H9 (cell line): Measurements from ENCODE around the gene EID2. TPM values are rescaled to one million over a fixed set of nuclear protein-coding genes. Genes with fewer than 3 reads are reported as not detected.

Experiments
- DNase-seq: peaks from one replicate; pipeline ENCODE4 v3.0.0-alpha.2; 2017
- H2AFZ ChIP-seq: one replicate; pipeline ENCODE4 v1.6.1; 2013; ENCODE audit warnings: mild to moderate bottlenecking, low read length, control low read depth, moderate library complexity
- H2AK5ac ChIP-seq: 2 replicates; pipeline ENCODE4 v1.6.1; 2013; ENCODE audit warnings: low read length, control low read depth, mixed read lengths; ENCODE audit not compliant: insufficient read length
- H2BK120ac ChIP-seq: one replicate; pipeline ENCODE4 v1.6.1; 2013; ENCODE audit warnings: low read depth, mild to moderate bottlenecking, low read length, control low read depth, inconsistent platforms; ENCODE audit not compliant: poor library complexity, severe bottlenecking
- H2BK12ac ChIP-seq: 2 replicates; pipeline ENCODE4 v1.6.1; 2013; ENCODE audit warnings: low read length, control low read depth, mixed read lengths, low read depth; ENCODE audit not compliant: insufficient read length
- H2BK15ac ChIP-seq: 2 replicates; pipeline ENCODE4 v1.6.1; 2013; ENCODE audit warnings: low read depth, low read length, control low read depth
- H2BK20ac ChIP-seq: one replicate; pipeline ENCODE4 v1.6.1; 2013; ENCODE audit warnings: low read depth, mild to moderate bottlenecking, low read length, control low read depth, inconsistent platforms; ENCODE audit not compliant: poor library complexity, severe bottlenecking
- H2BK5ac ChIP-seq: 2 replicates; pipeline ENCODE4 v1.6.1; 2013; ENCODE audit warnings: low read length, control low read depth, mixed read lengths; ENCODE audit not compliant: insufficient read length
- H3K14ac ChIP-seq: 2 replicates; pipeline ENCODE4 v1.6.1; 2013; ENCODE audit warnings: low read length, control low read depth; ENCODE audit not compliant: insufficient read depth
- H3K18ac ChIP-seq: 2 replicates; pipeline ENCODE4 v1.6.1; 2013; ENCODE audit warnings: low read depth, mild to moderate bottlenecking, mixed read lengths, low read length, control low read depth; ENCODE audit not compliant: insufficient read length
- H3K23ac ChIP-seq: 2 replicates; pipeline ENCODE4 v1.6.1; 2013; ENCODE audit warnings: low read length, control low read depth, mixed read lengths, low read depth; ENCODE audit not compliant: insufficient read length
- H3K23me2 ChIP-seq: 2 replicates; pipeline ENCODE4 v1.6.1; 2013; ENCODE audit warnings: low read depth, mild to moderate bottlenecking, mixed read lengths, low read length, control low read depth; ENCODE audit not compliant: insufficient read length, poor library complexity, severe bottlenecking
- H3K27ac ChIP-seq: 2 replicates; pipeline ENCODE4 v1.5.1; 2013; ENCODE audit warnings: low read length, control low read depth, mixed read lengths, low read depth; ENCODE audit not compliant: insufficient read length
- H3K27me3 ChIP-seq: 2 replicates; pipeline ENCODE4 v1.6.1; 2013; ENCODE audit warnings: low read length, control low read depth, inconsistent platforms; ENCODE audit not compliant: insufficient read depth
- H3K4ac ChIP-seq: 2 replicates; pipeline ENCODE4 v1.6.1; 2013; ENCODE audit warnings: low read depth, mild to moderate bottlenecking, control low read depth, inconsistent platforms, low read length, moderate library complexity
- H3K4me1 ChIP-seq: 2 replicates; pipeline ENCODE4 v1.6.1; 2013; ENCODE audit warnings: low read length, control low read depth, inconsistent platforms; ENCODE audit not compliant: insufficient read depth
- H3K4me2 ChIP-seq: 2 replicates; pipeline ENCODE4 v1.6.1; 2013; ENCODE audit warnings: low read length, control low read depth, mixed read lengths; ENCODE audit not compliant: insufficient read length, insufficient read depth
- H3K56ac ChIP-seq: 2 replicates; pipeline ENCODE4 v1.6.1; 2013; ENCODE audit warnings: low read depth, mild to moderate bottlenecking, mixed read lengths, low read length, control low read depth; ENCODE audit not compliant: insufficient read length
- H3K79me1 ChIP-seq: 2 replicates; pipeline ENCODE4 v1.6.1; 2013; ENCODE audit warnings: low read depth, mild to moderate bottlenecking, moderate library complexity, low read length, control low read depth, inconsistent platforms; ENCODE audit not compliant: insufficient read depth, poor library complexity, severe bottlenecking
- H3K79me2 ChIP-seq: 2 replicates; pipeline ENCODE4 v1.6.1; 2013; ENCODE audit warnings: low read length, control low read depth, inconsistent platforms; ENCODE audit not compliant: insufficient read depth
- H3K9ac ChIP-seq: 2 replicates; pipeline ENCODE4 v1.6.1; 2013; ENCODE audit warnings: low read length, control low read depth, mixed read lengths; ENCODE audit not compliant: insufficient read length; ENCODE audit errors: extremely low read depth
- H3K9me3 ChIP-seq: one replicate; pipeline ENCODE4 v1.6.1; 2013; ENCODE audit warnings: low read depth, low read length, inconsistent platforms; ENCODE audit not compliant: control insufficient read depth
- H3T11ph ChIP-seq: one replicate; pipeline ENCODE4 v1.6.1; 2013; ENCODE audit warnings: mild to moderate bottlenecking, low read length, control low read depth, inconsistent platforms
- H4K20me1 ChIP-seq: one replicate; pipeline ENCODE4 v1.6.1; 2013; ENCODE audit not compliant: control insufficient read depth, insufficient read length, insufficient read depth
- H4K5ac ChIP-seq: 2 replicates; pipeline ENCODE4 v1.6.1; 2013; ENCODE audit warnings: low read depth, mild to moderate bottlenecking, mixed read lengths, low read length, control low read depth; ENCODE audit not compliant: insufficient read length
- H4K8ac ChIP-seq: replicated peaks from 2 replicates; pipeline ENCODE4 v1.6.1; 2013; ENCODE audit warnings: low read length, control low read depth, mixed read lengths, low read depth; ENCODE audit not compliant: insufficient read length
- H4K91ac ChIP-seq: 2 replicates; pipeline ENCODE4 v1.6.1; 2013; ENCODE audit warnings: low read depth, mild to moderate bottlenecking, moderate library complexity, mixed read lengths, low read length, control low read depth; ENCODE audit not compliant: insufficient read length
- H3K27ac Mint-ChIP-seq, 3 experiments: 2 replicates in 2 of 3; 3 replicates in 1 of 3; pipeline ENCODE4 v1.8.0; 2020 to 2021; ENCODE audit warnings: mixed read lengths in 3 of 3, mild to moderate bottlenecking in 1 of 3, moderate library complexity in 1 of 3
- H3K27me3 Mint-ChIP-seq: 2 replicates; pipeline ENCODE4 v1.8.0; 2021; ENCODE audit warnings: low read depth, mild to moderate bottlenecking, moderate library complexity, mixed read lengths
- H3K36me3 Mint-ChIP-seq, 3 experiments: 2 replicates in 2 of 3; 3 replicates in 1 of 3; pipeline ENCODE4 v1.8.0; 2020 to 2021; ENCODE audit warnings: low read depth in 3 of 3, mixed read lengths in 3 of 3; ENCODE audit not compliant: insufficient read depth in 1 of 3
- H3K4me1 Mint-ChIP-seq, 2 experiments: 2 replicates each; pipeline ENCODE4 v1.8.0; 2020; ENCODE audit warnings: mixed read lengths in 2 of 2
- H3K4me3 Mint-ChIP-seq, 2 experiments: 2 replicates in 1 of 2; 3 replicates in 1 of 2; pipeline ENCODE4 v1.8.0; 2020 to 2021; ENCODE audit warnings: mild to moderate bottlenecking in 2 of 2, mixed read lengths in 2 of 2, moderate library complexity in 1 of 2
- H3K9me3 Mint-ChIP-seq, 2 experiments: 2 replicates in 1 of 2; 3 replicates in 1 of 2; pipeline ENCODE4 v1.8.0; 2020; ENCODE audit warnings: mild to moderate bottlenecking in 2 of 2, mixed read lengths in 2 of 2, moderate library complexity in 1 of 2
- WGBS: extraction: QIAGEN DNeasy Blood & Tissue Kit; methylation state at CpG from one replicate; pipeline ENCODE4 v1.1.7; 2013; ENCODE audit warnings: missing lambda C conversion rate, low lambda C conversion rate, mixed read lengths; ENCODE audit not compliant: insufficient read length; ENCODE audit errors: extremely low coverage; 5-methylcytosine and 5-hydroxymethylcytosine counted together
- total RNA-seq: library from RNA; stranded (reverse); gene quantifications from 2 replicates; pipeline ENCODE4 v1.2.1, GENCODE V29; 2021
- TF ChIP-seq, protein P1 (sequence below): fragments of 200-600 bp; sonication (generic); conservative IDR thresholded peaks from 3 replicates; pipeline ENCODE4 v1.8.0; 2021; ENCODE audit warnings: antibody characterized with exemption, mild to moderate bottlenecking

The EID2 gene
- total RNA-seq, 1 experiment from 2014 or later: 18.8 TPM

DNA sequence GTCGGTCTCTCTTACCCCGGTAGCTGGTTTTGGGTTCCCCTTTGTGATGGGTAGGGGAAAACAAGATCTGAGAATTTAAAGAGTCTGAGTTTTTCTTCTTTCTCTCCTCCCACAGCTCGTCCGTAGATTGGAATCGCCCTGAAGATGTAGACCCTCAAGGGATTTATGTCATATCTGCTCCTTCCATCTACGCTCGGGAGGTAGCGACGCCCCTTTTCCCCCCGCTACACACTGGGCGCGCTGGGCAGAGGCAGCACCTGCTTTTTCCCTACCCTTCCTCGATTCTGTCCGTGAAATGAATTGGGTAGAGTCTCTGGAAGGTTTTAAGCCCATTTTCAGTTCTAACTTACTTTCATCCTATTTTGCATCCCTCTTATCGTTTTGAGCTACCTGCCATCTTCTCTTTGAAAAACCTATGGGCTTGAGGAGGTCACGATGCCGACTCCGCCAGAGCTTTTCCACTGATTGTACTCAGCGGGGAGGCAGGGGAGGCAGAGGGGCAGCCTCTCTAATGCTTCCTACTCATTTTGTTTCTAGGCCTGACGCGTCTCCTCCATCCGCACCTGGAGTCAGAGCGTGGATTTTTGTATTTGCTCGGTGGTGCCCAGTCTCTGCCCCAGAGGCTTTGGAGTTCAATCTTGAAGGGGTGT, 32.1 kb downstream of the EID2 start:
- no peak overlapping the region for H2BK120ac ChIP-seq
- H3K9me3 ChIP-seq: no peaks in the 10 kb centered on the region
- TF ChIP-seq, protein P1, sequence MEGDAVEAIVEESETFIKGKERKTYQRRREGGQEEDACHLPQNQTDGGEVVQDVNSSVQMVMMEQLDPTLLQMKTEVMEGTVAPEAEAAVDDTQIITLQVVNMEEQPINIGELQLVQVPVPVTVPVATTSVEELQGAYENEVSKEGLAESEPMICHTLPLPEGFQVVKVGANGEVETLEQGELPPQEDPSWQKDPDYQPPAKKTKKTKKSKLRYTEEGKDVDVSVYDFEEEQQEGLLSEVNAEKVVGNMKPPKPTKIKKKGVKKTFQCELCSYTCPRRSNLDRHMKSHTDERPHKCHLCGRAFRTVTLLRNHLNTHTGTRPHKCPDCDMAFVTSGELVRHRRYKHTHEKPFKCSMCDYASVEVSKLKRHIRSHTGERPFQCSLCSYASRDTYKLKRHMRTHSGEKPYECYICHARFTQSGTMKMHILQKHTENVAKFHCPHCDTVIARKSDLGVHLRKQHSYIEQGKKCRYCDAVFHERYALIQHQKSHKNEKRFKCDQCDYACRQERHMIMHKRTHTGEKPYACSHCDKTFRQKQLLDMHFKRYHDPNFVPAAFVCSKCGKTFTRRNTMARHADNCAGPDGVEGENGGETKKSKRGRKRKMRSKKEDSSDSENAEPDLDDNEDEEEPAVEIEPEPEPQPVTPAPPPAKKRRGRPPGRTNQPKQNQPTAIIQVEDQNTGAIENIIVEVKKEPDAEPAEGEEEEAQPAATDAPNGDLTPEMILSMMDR: no peak
- peaks cover 0 to 11% (median 3%) of the 10 kb centered on the region in 3 experiments; a peak in 3 of 7 replicates for H3K36me3 Mint-ChIP-seq
- no peak for DNase-seq
- H4K20me1 ChIP-seq: no peaks in the 10 kb centered on the region
- peaks cover 10% of the 10 kb centered on the region for H3K23me2 ChIP-seq
- no peak overlapping the region for H2BK12ac ChIP-seq
- H3K27ac Mint-ChIP-seq: no peak overlapping the region
- no peak overlapping the region for H2BK20ac ChIP-seq
- no peak overlapping the region for H2BK5ac ChIP-seq
- no peak overlapping the region for H4K8ac ChIP-seq
- no peaks in the 10 kb centered on the region for H3K4me1 ChIP-seq
- H3K56ac ChIP-seq: no peak overlapping the region
- H3K4me3 Mint-ChIP-seq: peak overlapping the region; percentile 72 to 83
- H3K9me3 Mint-ChIP-seq: peaks cover 11 to 15% of the 10 kb centered on the region in 2 experiments; a peak in 4 of 5 replicates
- H3K9ac ChIP-seq: no peak overlapping the region
- H2AFZ ChIP-seq: no peak overlapping the region
- H3K79me1 ChIP-seq: no peaks in the 10 kb centered on the region
- no peak overlapping the region for H4K5ac ChIP-seq
- H3K27me3 ChIP-seq: peaks cover 19% of the 10 kb centered on the region; the same call in 1 of the 2 replicates
- H2AK5ac ChIP-seq: no peak overlapping the region
- peaks cover 86% of the 10 kb centered on the region for H3K27me3 Mint-ChIP-seq
- H3K23ac ChIP-seq: no peak overlapping the region
- H3T11ph ChIP-seq: no peak overlapping the region
- H3K79me2 ChIP-seq: no peaks in the 10 kb centered on the region
- no peak overlapping the region for H4K91ac ChIP-seq
- H3K4me1 Mint-ChIP-seq: peaks cover 9 to 10% of the 10 kb centered on the region in 2 experiments
- peak overlapping the region; percentile 74 for H3K4me2 ChIP-seq
- H2BK15ac ChIP-seq: no peak overlapping the region
- H3K14ac ChIP-seq: no peak overlapping the region
- H3K18ac ChIP-seq: no peak overlapping the region
- no peak overlapping the region for H3K27ac ChIP-seq
- WGBS: no CpG with 5 or more reads among the region's 24 CpGs
- H3K4ac ChIP-seq: no peak overlapping the region
